HG03280 (cell line): ENCODE data around the gene NOP14.
A peak's percentile ranks its signal among the peaks of the same experiment; 100 is the strongest.
"Not testable (repeated sequence)": the region's sequence is repeated elsewhere in the genome, so short reads cannot be mapped to it uniquely, and the experiment has no call there.

ENCODE experiments used
- ATAC-seq: cut with Tn5 transposase; IDR thresholded peaks from one replicate; pipeline ENCODE4 v1.9.1; 2021; ENCODE audit warnings: mild to moderate bottlenecking, moderate library complexity; ENCODE audit not compliant: unreplicated experiment

Gene NOP14

DNA sequence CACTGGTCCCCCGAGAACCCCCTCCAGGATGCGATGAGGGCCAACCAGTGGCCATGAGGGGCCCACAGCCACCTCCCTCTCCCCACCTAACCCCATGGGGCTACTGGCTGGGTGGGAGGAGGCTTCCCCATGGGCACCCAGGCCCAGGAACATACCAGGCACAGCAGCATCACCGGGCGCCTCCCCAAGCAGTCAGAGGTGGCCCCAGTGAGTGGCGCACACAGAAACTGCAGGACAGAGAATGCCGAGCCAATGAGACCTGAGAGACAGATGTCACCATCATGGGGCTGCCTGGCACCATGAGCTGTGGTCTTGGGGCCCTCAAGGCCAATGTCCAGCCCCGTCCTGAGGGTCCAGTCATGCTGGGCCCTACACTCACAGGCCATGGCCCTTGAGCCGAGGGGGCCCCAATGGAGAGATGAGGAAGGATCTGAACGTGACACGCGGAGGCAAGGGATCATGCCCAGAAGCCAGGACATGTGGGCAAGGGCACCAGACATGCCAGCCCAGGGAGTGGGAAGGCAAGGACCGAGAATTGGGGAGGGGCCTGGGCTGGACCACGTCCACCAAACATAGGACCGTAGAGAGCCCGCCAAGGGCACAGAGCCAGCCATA lies 30.1 kb downstream of the NOP14 start:
- ATAC-seq = no peak

- no peak for ATAC-seq
Observed at GRCh38 chr4:2932321-2932950, 30.8 kb downstream of the NOP14 start.

DNA sequence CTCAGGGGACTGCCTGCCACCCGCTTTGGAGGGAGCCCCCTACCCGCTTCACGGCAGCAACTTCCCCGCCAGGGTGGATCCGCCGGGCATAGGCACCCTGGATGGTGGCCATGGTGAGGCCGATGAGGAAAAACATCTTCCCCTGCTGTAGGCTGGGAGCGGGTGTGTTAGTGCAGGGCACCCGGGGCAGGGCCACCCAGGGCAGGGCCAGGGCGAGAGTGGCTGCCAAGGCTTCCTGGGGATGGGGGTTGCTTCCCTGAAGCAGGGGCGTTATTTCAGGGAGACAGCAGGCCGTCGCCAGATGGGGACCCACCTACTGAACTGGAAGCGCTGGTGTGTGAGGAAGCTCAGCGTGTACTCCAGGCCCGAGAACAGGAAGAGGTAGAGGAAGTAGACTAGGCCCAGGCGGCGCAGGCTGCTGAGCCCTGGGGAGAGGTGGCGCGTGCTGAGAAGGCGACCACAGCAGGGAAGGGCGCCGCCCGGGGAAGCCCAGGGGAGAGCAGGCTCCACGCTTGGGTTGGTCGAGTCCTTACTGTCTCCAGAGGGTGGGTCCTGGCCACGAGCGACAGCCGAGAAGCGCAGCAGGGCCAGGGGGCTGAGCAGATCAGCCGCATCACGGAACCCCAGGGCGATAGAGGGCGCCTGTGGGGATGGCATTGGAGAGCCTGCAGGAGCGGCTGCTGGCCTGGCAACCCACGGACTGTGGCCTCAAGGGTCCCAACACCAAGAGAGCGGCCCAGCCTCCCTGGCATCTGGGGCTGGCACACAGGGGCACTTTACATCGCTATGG lies 31.5 kb downstream of the NOP14 start:
- peak; percentile 31 for ATAC-seq

DNA sequence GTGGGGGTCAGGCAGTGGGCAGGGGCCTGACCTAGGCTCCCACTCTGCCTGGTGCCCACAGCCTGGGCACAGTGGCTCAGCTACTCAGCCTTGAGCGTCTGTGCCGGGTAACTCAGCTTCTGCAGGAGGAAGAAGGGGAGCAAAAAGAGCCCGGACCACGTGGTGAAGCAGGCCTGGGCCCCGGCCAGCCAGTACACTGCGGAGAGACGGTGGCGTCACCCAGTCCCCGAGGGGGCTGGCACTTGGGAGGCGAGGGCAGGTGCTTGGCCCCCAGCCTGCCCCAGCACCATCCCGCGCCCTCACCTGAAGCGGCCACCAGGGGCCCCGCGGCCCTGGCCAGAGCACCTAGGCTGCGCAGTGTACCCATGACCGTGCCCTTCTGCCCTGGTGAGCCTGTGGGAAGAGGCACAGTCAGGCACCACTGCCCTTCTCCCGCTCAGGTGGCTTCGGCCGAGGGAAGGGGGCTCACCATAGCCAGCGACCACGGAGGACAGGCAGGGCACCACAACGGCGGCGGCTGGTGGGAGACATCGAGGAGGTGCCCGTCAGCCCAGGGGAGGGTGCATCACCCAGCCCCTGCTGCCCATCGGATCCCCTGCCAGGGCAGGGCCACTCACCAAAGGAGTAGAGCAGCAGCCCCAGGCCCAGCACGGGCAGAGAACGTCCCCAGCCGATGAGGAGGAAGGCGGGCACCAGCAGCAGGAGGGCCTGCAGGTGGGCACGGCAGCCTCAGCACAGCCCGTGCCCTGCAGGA lies 32.3 kb downstream of the NOP14 start:
- ATAC-seq = no peak

- no peak for ATAC-seq
Observed at GRCh38 chr4:2930135-2930757, 33.0 kb downstream of the NOP14 start.

DNA sequence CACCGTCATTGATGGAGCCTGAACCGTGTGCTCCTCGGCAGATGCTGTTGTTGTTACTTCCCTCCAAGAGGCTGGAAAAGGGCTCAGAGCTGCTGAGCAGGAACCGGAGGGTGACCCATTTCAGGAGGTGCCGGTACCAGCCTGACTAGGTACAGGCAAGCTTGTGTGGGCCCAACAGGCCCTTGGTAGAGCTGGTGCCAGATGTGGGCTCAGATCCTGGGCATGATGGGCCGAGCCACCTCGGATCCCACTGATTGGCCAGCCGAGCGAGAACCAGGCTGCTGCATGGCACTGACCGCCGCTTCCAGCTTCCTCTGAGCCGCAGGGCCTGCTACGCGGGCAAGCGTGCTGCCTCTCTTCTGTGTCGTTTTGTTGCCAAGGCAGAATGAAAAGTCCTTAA lies 33.7 kb downstream of the NOP14 start:
- no peak for ATAC-seq

GRCh38 chr4:2928242-2929176 lies 34.7 kb downstream of the NOP14 start:
- ATAC-seq = no peak

DNA sequence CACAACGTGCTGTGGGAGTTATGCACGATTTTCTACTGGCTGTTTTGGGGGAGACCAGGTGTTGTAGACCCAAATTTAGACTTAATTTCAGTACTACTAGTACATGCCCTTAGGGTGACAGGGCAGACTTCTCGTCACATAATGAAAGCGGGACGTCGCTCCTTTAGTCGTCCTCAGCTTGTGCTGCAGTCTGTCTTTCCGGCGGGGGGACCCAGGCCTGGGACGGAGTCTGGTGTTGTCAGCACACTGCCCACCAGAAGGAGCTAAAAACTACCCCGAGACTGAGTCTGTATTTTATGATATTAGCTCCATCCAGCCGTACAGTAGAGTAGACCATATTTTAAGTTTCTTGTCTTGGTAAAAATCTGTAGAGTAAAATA lies 35.5 kb downstream of the NOP14 start:
- ATAC-seq = no peak

GRCh38 chr4:2927016-2927695 lies 36.0 kb downstream of the NOP14 start:
- ATAC-seq = no peak

DNA sequence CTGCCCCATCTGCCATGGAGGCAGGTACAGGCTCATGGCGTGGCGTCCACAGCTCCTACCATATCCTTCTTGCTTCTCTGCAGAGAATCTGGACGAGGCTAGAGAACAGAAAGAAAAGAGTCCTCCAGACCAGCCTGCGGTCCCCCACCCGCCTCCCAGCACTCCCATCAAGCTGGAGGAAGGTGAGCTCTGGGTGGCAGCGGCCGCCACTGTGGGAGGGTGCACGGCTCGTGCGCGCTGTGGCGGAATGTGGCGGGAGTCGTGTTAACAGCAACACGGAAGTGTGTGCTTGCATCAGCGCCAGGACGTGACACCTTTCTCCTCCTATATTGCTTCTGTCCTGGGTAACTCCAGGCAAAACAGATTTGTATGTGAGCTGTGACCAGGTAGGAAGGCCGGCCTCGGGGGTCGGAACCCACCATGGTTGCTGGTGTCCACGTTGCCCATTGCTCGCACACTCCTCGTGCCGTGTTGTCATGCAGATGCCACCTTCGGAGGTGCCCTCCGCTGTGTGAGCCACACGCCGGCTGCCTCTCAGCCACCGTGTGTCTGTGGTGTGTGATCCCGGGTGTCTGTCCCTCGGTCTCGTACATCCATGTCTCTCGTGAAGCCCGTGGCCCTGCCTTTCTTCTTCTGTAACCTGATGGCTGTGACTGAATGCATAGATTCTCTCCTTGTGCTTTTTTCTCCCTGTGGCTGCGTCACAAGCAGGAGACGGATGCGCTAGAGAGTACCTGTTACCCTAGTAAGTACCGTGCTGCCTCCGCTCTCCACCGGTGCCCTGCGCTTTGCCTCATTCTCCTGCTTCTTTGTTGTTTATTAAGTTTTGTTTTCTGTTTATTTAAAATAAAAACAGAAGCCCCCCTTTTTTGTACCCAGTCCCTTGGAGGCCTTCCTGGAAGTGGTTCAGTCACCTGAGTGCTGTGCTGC lies 37.0 kb downstream of the NOP14 start:
- no peak for ATAC-seq

GRCh38 chr4:2925496-2925895 lies 37.7 kb downstream of the NOP14 start:
- no peak for ATAC-seq

GRCh38 chr4:2924765-2925301 lies 38.4 kb downstream of the NOP14 start:
- ATAC-seq = no peak

DNA sequence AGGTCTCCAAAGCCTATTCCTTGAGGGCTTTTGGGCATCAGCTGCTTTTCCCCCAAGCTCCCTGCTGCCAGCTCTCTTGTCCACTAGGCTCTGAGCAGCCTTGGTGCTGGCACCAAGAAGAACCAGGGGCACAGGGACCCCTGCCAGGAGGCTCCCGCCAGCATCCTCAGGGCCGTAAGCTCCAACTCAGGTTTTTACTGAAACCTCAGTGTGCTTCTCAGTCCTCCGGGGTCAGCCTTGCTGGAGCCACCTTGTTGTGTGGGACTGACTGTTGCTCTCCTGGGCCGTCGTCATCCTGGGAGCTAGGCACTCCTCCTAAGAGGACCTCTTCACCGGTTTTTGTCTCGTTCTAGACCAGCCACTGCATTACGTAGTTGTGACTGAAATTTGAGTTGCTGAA lies 38.9 kb downstream of the NOP14 start:
- ATAC-seq = no peak

- no peak for ATAC-seq
Observed at GRCh38 chr4:2923668-2924173, 39.5 kb downstream of the NOP14 start.

- ATAC-seq = no peak
Observed at GRCh38 chr4:2923141-2923551, 40.1 kb downstream of the NOP14 start.

GRCh38 chr4:2922453-2923101 lies 40.6 kb downstream of the NOP14 start:
- ATAC-seq = not testable (repeated sequence)

DNA sequence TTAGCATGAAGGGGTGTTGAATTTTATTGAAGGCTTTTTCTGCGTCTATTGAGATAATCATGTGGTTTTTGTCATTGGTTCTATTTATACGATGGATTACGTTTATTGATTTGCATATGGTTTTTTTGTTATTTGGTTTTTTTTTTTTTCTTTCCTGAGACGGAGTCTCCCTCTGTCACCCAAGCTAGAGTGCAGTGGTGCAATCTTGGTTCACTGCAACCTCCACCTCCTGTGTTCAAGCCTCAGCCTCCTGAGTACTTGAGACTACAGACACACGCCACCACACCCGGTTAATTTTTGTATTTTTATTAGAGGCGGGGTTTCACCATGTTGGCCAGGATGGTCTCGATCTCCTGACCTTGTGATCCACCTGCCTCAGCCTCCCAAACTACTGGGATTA lies 44.5 kb downstream of the NOP14 start:
- not testable (repeated sequence) for ATAC-seq
